ENCODE data around the gene SOWAHC.
"Not testable (repeated sequence)": the region's sequence is repeated elsewhere in the genome, so short reads cannot be mapped to it uniquely, and the experiment has no call there.

SOWAHC gene

DNA sequence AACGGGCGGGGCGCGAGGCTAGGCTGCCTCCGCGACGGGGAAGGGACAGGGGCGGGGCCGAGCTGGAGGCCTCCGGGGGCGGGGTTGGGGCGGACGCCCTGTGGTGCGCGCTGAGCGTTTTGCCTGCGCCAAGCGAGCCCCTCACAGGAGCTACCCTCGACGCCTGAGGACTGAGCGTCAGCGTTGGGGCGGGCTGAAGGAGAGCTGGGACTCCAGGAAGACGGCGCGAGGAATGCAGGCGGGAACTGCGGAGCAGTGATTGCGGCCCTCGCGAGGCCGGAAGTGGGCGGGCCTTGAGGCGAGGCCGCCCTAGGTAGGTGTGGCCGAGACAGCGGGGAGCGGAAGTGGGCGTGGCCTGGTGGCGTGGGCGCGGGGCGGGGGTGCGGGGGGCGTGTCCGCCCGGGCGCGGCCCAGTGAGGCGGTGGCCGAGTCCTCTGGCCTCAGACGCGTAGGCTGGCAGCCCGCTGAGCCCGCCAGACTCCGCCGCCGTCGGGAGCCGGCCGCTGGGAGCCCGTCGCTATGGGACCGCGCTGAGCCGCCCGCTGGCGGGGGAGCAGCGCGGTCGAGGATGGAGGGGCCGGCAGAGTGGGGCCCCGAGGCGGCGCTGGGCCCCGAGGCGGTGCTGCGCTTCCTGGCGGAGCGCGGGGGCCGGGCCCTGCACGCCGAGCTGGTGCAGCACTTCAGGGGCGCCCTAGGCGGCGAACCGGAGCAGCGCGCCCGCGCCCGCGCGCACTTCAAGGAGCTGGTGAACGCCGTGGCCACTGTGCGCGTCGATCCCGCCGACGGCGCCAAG is at the start of gene SOWAHC, which contains the start of gene SEPTIN10:
Gene SOWAHC (plus strand): TSS at position 443 of the 793 bp plus-strand sequence. CDS start 126 bp downstream, at position 569.
Gene SEPTIN10 (minus strand): TSS at position 45 of the 793 bp plus-strand sequence. CDS start 139 bp downstream, outside the sequence.
- DNase-seq: peak; percentile 72

DNA sequence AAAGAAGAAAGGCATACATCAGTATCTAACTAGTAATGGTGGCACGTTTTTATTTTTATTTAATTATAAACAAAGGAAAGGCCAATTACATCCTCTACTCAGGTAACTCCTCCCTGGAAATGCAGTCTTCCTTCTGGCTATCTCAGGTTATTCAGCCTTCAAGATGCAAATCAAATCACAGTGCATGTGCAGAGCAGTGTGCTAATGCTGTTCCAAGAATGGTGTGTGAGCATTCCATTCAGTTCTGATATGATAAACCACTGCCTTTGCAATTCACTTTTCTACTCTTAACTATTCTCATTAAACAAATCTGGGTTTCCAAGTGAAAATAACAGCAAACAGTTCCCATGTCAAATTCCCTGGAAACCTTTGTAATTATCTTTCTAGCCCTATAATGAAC is 38.8 kb upstream of the SOWAHC start:
- DNase-seq: no peak

DNA sequence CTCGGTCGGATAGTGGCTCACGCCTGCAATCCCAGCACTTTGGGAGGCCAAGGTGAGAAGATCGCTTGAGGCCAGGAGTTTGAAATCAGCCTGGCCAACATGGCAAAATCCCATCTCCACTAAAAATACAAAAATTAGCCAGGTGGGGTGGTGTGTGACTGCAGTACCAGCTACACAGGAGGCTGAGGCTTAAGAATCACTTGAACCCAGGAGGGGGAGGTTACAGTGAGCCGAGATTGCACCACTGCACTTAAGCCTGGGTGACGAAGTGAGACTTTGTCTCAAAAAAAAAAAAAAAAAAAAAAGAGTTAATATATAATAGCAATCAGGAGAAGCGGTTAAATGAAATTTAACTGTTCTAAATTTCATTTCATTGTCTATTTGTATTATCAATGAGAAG is 36.5 kb upstream of the SOWAHC start:
- not testable (repeated sequence) for DNase-seq

DNA sequence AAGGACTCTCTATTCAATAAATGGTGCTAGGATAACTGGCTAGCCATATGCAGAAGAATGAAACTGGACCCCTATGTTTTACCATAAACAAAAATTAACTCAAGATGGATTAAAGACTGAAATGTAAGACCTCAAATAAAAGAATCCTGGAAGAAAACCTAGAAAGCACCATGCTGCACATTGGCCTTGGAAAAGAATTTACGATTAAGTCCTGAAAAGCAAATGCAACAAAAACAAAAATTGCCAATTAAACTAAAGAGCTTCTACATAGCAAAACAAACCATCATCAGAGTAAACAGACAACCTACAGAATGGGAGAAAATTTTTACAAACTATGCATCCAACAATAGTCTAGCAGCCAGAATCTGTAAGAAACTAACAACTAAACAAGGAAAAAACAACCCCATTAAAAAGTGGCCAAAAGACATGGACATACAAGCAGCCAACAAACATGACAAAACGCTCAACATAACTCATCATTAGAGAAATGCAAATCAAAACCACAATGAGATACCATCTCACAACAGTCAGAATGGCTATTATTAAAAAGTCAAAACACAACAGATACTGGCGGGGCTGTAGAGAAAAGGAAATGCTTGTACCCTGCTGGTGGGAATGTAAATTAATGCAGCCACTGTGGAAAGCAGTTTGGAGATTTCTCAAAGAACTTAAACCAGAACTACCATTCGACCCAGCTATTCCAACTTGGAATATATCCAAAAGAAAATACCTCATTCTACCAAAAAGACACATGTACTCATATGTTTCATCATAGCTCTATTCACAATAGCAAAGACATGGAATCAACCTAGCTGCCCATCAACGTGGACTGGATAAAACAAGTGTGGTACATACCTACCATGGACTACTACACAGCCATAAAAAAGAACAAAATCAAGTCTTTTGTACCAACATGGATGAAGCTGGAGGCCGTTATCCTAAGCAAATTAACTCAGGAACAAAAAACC is 31.0 kb upstream of the SOWAHC start:
- DNase-seq: no peak

- no peak for DNase-seq
These were observed 27.5 kb upstream of the SOWAHC start for GRCh38 chr2:109586687-109587086.

GRCh38 chr2:109591206-109591605 is 23.0 kb upstream of the SOWAHC start:
- DNase-seq: no peak

- no peak for DNase-seq
These were observed 21.3 kb upstream of the SOWAHC start for GRCh38 chr2:109592905-109593304.

GRCh38 chr2:109594246-109594885 is 19.8 kb upstream of the SOWAHC start:
- no peak for DNase-seq

DNA sequence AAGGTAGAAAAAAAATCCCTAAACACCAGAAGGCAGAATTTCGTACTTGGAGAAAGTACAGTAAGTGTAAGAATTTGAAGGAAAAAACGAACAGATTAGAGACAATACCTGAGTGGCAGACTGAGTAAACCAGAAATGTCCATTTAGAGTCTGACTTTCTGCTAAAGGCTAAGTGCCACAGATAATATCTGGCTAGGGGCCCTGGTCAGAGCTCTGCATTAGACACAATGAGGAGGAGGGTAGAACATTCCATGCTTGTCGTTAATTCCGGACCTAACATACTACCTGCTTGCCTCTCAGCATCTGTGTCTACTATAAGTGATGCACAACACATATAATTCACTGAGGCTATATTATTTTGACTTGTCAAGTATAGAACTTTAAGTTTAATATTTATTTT is 18.5 kb upstream of the SOWAHC start:
- no peak for DNase-seq

- DNase-seq: no peak
These were observed 16.9 kb upstream of the SOWAHC start for GRCh38 chr2:109597283-109597682.

DNA sequence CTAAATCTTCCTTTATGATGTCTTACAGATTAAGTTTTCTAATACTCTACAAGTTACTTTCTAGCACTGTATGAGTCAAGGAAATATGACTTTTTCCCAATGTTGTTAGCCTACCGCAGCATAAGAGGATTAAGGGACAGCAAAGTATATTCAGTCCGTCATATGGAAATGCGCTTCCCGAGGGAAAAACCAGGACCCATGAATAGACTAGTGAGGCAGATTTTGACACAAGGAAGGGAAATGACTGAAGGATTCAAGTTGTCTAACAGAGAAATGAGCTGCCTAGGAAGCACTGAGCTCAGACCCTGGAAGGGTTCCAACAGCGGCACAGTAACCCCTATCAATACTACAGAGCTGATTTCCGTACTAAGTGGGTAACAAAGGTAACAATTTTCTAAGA is 12.4 kb upstream of the SOWAHC start:
- no peak for DNase-seq

DNA sequence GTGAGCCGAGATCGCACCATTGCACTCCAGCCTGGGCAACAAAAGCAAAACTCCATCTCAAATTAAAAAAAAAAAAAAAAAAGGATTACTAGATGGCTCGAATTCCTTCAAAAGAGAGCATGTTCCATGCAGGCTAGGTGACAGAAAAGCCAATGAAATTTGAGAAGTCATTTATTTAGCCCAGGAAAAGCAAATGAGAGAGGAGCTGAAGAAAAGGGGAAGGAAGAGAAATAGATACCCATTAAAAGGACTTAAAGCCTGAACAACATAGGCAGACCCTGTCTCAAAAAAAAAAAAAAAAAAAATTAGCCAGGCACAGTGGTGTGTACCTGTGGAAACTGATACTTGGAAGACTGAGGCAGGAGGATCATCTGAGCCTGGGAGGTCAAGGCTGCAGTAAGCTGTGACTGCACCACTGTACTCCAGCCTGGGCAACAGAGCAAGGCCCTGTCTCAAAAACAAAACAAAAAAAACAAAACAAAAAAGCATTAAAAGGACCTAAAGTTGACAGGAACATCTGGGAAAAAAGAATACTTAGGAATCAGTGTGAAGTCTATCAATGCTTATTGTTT is 11.5 kb upstream of the SOWAHC start:
- DNase-seq: no peak

- no peak for DNase-seq
These were observed 9.6 kb upstream of the SOWAHC start for GRCh38 chr2:109604597-109604996.

DNA sequence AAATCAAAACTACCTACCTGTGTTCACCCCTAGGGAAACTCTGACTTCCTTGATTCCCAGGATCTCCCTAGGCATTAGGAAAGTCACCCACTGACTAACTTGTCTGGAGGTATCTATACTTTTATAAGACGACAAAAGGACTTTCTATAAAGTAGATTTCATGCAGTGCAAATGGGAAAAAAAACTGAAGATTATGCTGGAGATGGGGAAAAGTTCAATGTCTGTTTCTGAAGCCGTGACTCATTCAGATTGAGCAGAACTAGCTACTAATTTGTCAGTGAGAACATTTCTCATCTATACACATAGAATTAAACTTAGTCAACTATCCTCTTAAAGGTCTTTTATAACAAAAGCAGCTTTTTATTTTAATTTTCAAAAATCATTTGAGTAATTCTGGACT is 6.4 kb upstream of the SOWAHC start:
- DNase-seq: no peak

DNA sequence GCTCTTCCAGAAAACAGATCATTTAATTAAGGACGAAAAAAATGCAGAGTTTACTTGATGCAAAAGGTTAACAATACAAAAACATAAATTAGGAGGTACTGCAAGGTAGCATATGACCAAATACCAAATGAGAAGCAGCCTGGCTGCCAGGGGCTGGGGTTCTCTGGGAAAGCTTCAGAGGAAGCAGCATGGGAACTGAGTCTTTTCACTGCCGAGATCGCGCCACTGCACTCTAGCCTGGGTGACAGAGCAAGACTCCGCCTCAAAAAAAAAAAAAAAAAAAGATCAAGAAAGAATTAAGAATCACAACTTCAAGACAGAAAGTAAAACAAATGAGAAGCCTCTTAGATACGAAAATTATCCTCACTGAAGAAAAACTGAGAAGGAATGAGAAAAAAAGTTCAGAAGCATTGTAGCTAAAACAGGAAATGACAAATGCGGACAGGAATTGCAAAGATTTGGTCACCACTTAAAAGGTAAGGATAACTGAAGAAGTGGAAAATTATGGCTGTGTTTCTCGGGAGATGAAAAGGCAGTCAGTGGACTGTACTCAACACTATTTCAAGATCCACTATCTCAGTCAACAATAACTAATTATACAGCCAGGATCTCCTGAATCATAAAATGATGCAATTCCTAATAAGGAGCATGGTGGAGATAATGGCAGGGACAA is 4.7 kb upstream of the SOWAHC start:
- no peak for DNase-seq

DNA sequence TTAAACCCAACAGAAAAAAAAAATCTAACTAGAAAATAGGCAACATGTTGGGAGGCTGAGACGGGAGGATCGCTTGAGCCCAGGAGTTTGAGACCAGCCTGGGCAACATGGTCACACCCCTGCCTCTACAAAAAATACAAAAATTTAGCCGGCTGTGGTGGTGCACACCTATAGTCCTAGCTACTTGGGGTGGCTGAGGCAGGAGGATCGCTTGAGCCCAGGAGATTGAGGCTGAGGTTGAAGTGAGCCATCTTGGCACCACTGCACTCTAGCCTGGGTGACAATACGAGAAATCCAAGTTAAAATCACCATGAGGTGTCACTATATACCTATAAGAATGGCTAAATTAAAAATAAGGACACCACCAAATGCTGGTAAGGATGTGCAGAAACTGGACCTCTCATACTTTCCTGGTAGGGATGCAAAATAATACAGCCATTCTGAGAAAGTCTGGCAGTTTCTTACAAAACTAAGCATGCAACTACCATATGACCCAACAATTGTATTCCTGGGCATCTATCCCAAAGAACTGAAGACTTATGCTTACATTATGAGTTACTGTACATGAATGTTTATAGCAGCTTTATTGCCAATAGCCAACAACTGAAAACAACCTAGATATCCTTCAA is 2.6 kb upstream of the SOWAHC start:
- DNase-seq: no peak

- DNase-seq: no peak
These were observed 863 bp upstream of the SOWAHC start for GRCh38 chr2:109613081-109613921.

DNA sequence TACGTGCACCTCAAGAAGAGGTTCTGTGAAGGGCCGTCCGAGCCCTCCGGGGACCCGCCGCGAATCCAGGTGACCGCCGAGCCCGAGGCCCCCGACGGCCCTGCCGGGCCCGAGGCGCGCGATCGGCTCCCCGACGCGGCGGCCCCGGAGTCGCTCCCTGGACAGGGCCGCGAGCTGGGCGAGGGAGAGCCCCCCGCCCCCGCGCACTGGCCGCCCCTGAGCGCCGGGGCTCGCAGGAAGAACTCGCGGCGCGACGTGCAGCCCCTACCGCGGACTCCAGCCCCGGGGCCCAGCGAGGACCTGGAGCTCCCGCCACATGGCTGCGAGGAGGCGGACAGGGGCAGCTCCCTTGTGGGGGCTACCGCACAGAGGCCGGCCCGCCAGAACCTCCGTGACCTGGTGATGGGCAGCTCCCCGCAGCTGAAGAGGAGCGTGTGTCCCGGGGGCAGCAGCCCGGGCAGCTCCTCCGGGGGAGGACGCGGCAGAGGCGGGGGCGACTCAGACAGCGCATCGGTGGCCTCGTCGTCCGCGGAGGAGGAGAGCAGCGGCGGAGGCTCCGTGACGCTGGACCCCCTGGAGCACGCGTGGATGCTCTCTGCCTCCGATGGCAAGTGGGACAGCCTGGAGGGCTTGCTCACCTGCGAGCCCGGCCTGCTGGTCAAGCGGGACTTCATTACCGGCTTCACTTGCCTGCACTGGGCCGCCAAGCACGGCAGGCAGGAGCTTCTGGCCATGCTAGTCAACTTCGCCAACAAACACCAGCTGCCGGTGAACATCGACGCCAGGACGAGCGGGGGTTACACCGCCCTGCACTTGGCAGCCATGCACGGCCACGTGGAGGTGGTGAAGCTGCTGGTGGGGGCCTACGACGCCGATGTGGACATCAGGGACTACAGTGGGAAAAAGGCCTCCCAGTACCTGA is 812 bp downstream of the SOWAHC start:
- peak; percentile 1 for DNase-seq

GRCh38 chr2:109615637-109616144 is 1.5 kb downstream of the SOWAHC start:
- no peak for DNase-seq
